SK-N-SH treated with all-trans-retinoic acid at 6 μM for 48 hours (cell line): ENCODE data around the gene GFRAL.

ENCODE experiments used
- ATAC-seq: fragments of 200-7000 bp; cut with Tn5 transposase; 3 replicates; pipeline ENCODE4 v1.9.1; 2020; ENCODE audit warnings: mild to moderate bottlenecking, moderate library complexity
- ARNTL ChIP-seq: fragments of 450-650 bp; formaldehyde crosslinking; IDR thresholded peaks from 2 replicates; pipeline ENCODE4 v1.5.0; 2020; ENCODE audit warnings: low read depth, mild to moderate bottlenecking, moderate library complexity, borderline replicate concordance
- BACH2 ChIP-seq: fragments of 250-450 bp; sonication (Bioruptor Pico); IDR thresholded peaks from 2 replicates; pipeline ENCODE4 v1.9.0; 2021; ENCODE audit warnings: mild to moderate bottlenecking, borderline replicate concordance
- CREB5 ChIP-seq: fragments of 250-450 bp; sonication (Bioruptor Pico); IDR thresholded peaks from 2 replicates; pipeline ENCODE4 v1.5.1; 2020; ENCODE audit warnings: low read depth, mild to moderate bottlenecking, moderate library complexity
- CSDC2 ChIP-seq: fragments of 250-450 bp; sonication (Bioruptor Pico); IDR thresholded peaks from 2 replicates; pipeline ENCODE4 v1.5.0; 2020; ENCODE audit warnings: mild to moderate bottlenecking, moderate library complexity
- CSRNP3 ChIP-seq: fragments of 250-450 bp; sonication (Bioruptor Pico); IDR thresholded peaks from 2 replicates; pipeline ENCODE4 v1.5.1; 2021; ENCODE audit warnings: mild to moderate bottlenecking, moderate library complexity
- GLIS3 ChIP-seq: fragments of 250-450 bp; sonication (Bioruptor Pico); IDR thresholded peaks from 2 replicates; pipeline ENCODE4 v1.5.0; 2020; ENCODE audit warnings: mild to moderate bottlenecking, moderate library complexity
- OSR1 ChIP-seq: fragments of 250-450 bp; sonication (Bioruptor Pico); IDR thresholded peaks from 2 replicates; pipeline ENCODE4 v1.8.0; 2022; ENCODE audit warnings: moderate library complexity, mild to moderate bottlenecking, inconsistent platforms
- POU6F1 ChIP-seq: fragments of 250-450 bp; sonication (Bioruptor Pico); IDR thresholded peaks from 2 replicates; pipeline ENCODE4 v1.8.0; 2021; ENCODE audit warnings: low read depth, mild to moderate bottlenecking, moderate library complexity, borderline replicate concordance
- PPARA ChIP-seq: fragments of 250-450 bp; sonication (Bioruptor Pico); IDR thresholded peaks from 2 replicates; pipeline ENCODE4 v1.5.0; 2020; ENCODE audit warnings: mild to moderate bottlenecking, borderline replicate concordance
- RARB ChIP-seq: fragments of 250-450 bp; sonication (Bioruptor Pico); IDR thresholded peaks from 2 replicates; pipeline ENCODE4 v1.8.0; 2021; ENCODE audit warnings: mild to moderate bottlenecking, moderate library complexity
- SNAI2 ChIP-seq: fragments of 250-450 bp; sonication (Bioruptor Pico); IDR thresholded peaks from 2 replicates; pipeline ENCODE4 v1.5.0; 2020; ENCODE audit warnings: mild to moderate bottlenecking, moderate library complexity
- TCF4 ChIP-seq: fragments of 250-450 bp; sonication (Bioruptor Pico); IDR thresholded peaks from 2 replicates; pipeline ENCODE4 v1.8.0; 2021; ENCODE audit warnings: mild to moderate bottlenecking, moderate library complexity, borderline replicate concordance
- TOX ChIP-seq: fragments of 250-450 bp; sonication (Bioruptor Pico); IDR thresholded peaks from 2 replicates; pipeline ENCODE4 v1.8.0; 2021; ENCODE audit warnings: mild to moderate bottlenecking, moderate library complexity, borderline replicate concordance
- ZFP3 ChIP-seq: fragments of 250-450 bp; sonication (Bioruptor Pico); IDR thresholded peaks from 2 replicates; pipeline ENCODE4 v1.5.0; 2020; ENCODE audit warnings: mild to moderate bottlenecking, moderate library complexity
- ZFP30 ChIP-seq: fragments of 450-650 bp; formaldehyde crosslinking; IDR thresholded peaks from 2 replicates; pipeline ENCODE4 v1.5.0; 2022; ENCODE audit warnings: mild to moderate bottlenecking, moderate library complexity
- ZNF565 ChIP-seq: fragments of 450-650 bp; formaldehyde crosslinking; conservative IDR thresholded peaks from 2 replicates; pipeline ENCODE4 v1.5.0; 2020; ENCODE audit warnings: low read depth, mild to moderate bottlenecking, moderate library complexity
- ZNF8 ChIP-seq: fragments of 450-650 bp; formaldehyde crosslinking; IDR thresholded peaks from 2 replicates; pipeline ENCODE4 v1.5.0; 2020; ENCODE audit warnings: mild to moderate bottlenecking, moderate library complexity
- TF ChIP-seq, protein P1 (sequence below): fragments of 250-450 bp; sonication (Bioruptor Pico); IDR thresholded peaks from 2 replicates; pipeline ENCODE4 v1.8.0; 2020; ENCODE audit warnings: mild to moderate bottlenecking, moderate library complexity, borderline replicate concordance
- TF ChIP-seq, protein P2 (sequence below): fragments of 250-450 bp; sonication (Bioruptor Pico); IDR thresholded peaks from 2 replicates; pipeline ENCODE4 v1.5.0; 2020; ENCODE audit warnings: mild to moderate bottlenecking, moderate library complexity

GFRAL gene

DNA sequence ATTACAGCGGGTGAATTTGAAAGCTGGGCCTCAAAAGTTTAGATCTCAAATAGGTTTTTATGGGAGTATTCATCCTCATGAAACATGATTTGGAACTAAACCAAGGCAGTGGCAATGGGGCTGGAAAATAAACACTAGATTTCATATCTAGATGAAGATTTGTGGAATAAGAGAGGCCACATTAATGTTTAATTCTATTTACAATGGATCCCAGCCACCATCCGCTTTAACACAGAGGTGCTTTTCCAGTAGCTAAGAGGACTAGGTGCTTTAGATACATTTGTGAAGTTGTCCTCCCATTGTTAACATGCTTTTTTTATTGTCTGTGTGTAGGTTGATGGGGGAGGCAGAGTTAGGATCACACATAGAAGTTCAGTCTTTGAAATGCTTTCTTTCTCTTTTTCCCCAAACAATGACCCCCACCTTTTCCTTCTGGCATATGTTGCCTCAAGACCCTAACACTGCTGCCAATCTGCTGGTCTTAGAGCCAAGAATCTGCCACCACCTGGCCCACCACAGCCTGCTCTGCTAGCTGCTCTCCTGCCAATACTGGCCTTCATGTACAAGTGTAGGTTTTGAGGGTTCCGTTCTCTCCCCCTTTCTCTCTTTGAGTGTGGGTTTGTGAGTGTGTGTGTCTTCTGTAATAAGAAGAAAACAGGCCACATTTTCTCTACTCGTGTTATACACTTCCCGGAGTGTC, 27.8 kb upstream of the GFRAL start:
- TF ChIP-seq SNAI2 (CRISPR knock-in tag) = no peak
- TF ChIP-seq CSDC2 (CRISPR knock-in tag) = no peak
- TF ChIP-seq ARNTL (CRISPR knock-in tag) = no peak
- TF ChIP-seq RARB (CRISPR knock-in tag) = no peak
- no peak for TF ChIP-seq ZNF8 (CRISPR knock-in tag)
- TF ChIP-seq, protein P1, sequence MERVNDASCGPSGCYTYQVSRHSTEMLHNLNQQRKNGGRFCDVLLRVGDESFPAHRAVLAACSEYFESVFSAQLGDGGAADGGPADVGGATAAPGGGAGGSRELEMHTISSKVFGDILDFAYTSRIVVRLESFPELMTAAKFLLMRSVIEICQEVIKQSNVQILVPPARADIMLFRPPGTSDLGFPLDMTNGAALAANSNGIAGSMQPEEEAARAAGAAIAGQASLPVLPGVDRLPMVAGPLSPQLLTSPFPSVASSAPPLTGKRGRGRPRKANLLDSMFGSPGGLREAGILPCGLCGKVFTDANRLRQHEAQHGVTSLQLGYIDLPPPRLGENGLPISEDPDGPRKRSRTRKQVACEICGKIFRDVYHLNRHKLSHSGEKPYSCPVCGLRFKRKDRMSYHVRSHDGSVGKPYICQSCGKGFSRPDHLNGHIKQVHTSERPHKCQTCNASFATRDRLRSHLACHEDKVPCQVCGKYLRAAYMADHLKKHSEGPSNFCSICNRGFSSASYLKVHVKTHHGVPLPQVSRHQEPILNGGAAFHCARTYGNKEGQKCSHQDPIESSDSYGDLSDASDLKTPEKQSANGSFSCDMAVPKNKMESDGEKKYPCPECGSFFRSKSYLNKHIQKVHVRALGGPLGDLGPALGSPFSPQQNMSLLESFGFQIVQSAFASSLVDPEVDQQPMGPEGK (CRISPR knock-in tag) = no peak
- no peak for TF ChIP-seq CSRNP3 (CRISPR knock-in tag)
- no peak for TF ChIP-seq TOX (CRISPR knock-in tag)
- TF ChIP-seq BACH2 (CRISPR knock-in tag) = no peak
- no peak for TF ChIP-seq ZFP3
- no peak for TF ChIP-seq GLIS3 (CRISPR knock-in tag)
- no peak for TF ChIP-seq OSR1 (CRISPR knock-in tag)
- no peak for TF ChIP-seq ZNF565 (CRISPR knock-in tag)
- no peak for TF ChIP-seq PPARA
- TF ChIP-seq, protein P2, sequence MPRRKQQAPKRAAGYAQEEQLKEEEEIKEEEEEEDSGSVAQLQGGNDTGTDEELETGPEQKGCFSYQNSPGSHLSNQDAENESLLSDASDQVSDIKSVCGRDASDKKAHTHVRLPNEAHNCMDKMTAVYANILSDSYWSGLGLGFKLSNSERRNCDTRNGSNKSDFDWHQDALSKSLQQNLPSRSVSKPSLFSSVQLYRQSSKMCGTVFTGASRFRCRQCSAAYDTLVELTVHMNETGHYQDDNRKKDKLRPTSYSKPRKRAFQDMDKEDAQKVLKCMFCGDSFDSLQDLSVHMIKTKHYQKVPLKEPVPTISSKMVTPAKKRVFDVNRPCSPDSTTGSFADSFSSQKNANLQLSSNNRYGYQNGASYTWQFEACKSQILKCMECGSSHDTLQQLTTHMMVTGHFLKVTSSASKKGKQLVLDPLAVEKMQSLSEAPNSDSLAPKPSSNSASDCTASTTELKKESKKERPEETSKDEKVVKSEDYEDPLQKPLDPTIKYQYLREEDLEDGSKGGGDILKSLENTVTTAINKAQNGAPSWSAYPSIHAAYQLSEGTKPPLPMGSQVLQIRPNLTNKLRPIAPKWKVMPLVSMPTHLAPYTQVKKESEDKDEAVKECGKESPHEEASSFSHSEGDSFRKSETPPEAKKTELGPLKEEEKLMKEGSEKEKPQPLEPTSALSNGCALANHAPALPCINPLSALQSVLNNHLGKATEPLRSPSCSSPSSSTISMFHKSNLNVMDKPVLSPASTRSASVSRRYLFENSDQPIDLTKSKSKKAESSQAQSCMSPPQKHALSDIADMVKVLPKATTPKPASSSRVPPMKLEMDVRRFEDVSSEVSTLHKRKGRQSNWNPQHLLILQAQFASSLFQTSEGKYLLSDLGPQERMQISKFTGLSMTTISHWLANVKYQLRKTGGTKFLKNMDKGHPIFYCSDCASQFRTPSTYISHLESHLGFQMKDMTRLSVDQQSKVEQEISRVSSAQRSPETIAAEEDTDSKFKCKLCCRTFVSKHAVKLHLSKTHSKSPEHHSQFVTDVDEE (CRISPR knock-in tag) = no peak
- ATAC-seq = no peak

GRCh38 chr6:55304747-55305146, 22.5 kb upstream of the GFRAL start:
- TF ChIP-seq CREB5 (CRISPR knock-in tag) (no peak), RARB (CRISPR knock-in tag) (no peak)
- no peak for ATAC-seq

DNA sequence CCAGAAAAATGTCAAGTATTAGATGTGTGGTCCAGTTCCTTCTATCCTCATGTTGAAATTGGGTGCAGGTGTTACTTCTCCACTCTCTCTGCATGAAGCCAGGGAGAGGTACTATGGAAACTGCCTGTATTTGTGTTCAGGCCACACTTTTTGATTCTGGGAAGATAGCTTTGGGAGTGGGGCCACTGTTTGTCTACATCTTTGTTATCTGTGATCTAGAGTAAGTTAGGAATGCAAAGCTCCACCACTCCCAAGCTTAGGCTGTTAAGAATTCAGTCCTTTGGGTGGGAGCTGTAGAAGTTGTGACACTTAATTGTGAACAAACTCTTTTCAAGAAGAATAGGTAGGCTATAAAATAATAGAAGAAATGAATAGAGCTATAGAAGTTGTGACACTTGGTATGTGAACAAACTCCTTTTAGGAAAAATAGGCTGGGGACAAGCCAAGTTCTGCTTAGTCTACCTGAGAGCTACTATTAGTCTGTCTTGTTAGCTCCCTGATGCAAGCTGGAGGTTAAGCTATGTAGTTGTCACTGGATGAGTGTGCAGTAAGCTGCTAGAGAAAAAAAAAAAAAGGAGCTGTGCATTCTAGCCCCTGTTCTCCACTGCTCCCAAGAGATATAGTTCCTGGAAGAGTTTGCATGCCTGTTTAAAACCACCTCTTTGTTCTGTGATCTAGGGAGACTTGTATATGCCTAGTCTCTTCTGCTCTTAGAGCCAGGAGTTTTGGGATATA, 7.1 kb upstream of the GFRAL start:
- no peak for ATAC-seq
- TF ChIP-seq, protein P1 (CRISPR knock-in tag) = no peak
- TF ChIP-seq ZNF565 (CRISPR knock-in tag) (no peak), ZFP30 (CRISPR knock-in tag) (no peak), ARNTL (CRISPR knock-in tag) (no peak), RARB (CRISPR knock-in tag) (no peak), TOX (CRISPR knock-in tag) (no peak), OSR1 (CRISPR knock-in tag) (no peak), TCF4 (no peak), PPARA (no peak), BACH2 (CRISPR knock-in tag) (no peak), ZFP3 (no peak), POU6F1 (CRISPR knock-in tag) (no peak)
